DLD1 (cell line): ENCODE measurements around the gene FADD.
"Not testable (repeated sequence)": the region's sequence is repeated elsewhere in the genome, so short reads cannot be mapped to it uniquely, and the experiment has no call there.

Source experiments
- in situ Hi-C: cut with HindIII; loops from 2 replicates; pipeline ENCODE4 v1.10.0; 2017; ENCODE audit warnings: low sequenced_read_pairs

The FADD gene

DNA sequence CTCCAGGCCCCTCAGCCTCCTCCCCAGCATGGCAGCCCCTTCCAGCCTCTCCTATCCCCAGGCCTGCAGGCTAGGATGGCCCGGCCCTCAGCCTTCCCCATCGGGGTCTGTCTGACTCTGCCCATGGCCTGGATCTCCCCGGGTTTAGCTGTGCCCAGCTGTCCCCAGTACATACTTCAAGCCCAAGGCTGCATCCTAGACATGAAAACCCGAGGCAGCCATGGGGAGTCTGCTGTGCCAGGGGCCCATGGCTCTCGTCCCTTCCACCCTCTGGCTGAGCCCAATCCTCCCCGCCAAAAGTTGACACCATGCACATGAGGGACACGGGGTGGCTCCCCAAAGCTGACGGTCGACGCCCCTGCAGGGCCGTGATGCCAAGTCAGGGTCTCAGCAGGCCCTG is 22.2 kb upstream of the FADD start:
- in situ Hi-C loops = no loop called here

DNA sequence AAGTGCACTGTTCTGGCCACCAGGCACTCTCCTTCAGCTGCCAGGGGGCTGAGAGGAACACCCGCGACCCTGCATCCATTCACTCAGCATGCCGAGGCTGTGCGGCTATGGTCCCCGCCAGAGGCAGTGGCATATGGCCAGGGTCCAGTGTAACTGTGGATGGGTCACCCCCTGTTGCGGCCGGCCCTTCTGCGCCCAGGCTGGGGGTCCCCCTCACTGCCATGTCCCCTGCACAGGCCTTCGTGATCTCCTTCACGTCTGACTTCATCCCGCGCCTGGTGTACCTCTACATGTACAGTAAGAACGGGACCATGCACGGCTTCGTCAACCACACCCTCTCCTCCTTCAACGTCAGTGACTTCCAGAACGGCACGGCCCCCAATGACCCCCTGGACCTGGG is 20.8 kb upstream of the FADD start:
- in situ Hi-C loops = no loop called here

DNA sequence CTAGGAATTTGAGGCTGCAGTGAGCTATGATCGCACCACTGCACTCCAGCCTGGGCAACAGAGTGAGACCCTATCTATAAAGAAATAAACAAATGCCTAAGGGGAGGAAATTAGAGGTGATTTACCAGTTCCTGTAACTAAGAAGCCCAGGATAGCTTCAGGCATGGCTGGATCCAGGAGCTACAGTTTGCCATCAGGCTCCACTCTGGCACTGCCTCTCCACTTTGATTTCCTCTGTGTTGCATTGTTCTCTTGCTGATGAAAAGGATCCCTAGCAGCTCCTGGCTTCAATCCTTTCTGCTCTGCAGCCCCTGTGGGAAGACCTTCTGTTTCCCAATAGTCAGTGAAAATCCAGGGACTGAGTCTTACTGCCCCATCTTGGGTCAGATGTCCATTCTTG is 20.1 kb upstream of the FADD start:
- in situ Hi-C loops = no loop called here

DNA sequence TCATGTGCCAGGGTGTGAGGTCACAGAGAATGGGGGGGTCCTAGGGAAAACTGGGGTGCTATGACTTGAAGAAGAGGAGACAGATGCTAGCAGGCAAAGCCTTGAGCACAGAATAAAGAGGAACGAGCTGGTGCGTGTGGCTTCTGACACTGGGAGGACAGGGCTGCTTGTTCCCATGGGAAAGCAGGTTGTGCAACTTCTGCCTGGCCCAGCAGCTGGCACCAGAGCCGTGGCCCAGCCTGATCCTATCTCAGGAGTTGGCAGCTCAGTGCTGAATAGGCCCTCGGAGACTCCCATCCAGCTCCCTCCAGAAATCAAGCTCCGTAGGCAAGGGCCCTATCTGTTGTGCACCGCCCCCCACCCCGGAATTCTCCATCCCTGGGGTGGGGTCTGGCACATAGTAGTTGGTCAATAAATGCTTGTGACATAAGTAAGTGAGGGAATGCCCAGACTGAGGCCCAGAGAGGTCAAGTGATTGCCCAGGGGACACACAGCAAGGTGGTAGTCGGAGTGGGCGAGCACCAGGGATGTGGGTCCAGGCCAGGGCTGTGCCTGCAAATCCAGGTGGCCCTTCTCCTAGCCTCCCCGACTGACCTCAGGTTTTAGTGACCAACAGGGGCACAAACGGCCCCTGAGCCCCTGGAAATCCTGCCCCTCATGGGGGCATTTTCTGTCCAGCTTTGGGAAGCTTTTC is 19.5 kb upstream of the FADD start:
- in situ Hi-C loops = no loop called here

DNA sequence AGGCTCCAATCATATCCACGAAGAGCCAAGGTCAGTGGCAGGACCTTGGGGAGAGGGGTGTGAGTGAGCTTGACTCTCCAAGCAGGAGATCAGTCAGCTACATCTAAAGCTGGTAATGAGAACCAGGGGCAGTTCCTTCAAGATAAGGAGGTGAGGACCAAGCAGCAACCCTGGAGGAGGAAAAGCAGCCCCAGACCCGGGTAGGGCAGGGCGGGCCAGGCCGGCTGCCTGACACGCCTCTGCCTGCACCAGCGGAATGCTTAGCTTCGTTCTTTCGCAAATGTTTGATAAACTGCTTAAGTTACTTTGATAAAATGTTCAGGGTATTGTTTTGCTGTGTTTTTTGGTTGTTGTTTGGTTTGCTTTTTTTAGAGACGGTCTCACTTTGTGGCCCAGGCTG is 18.7 kb upstream of the FADD start:
- in situ Hi-C loops = no loop called here

DNA sequence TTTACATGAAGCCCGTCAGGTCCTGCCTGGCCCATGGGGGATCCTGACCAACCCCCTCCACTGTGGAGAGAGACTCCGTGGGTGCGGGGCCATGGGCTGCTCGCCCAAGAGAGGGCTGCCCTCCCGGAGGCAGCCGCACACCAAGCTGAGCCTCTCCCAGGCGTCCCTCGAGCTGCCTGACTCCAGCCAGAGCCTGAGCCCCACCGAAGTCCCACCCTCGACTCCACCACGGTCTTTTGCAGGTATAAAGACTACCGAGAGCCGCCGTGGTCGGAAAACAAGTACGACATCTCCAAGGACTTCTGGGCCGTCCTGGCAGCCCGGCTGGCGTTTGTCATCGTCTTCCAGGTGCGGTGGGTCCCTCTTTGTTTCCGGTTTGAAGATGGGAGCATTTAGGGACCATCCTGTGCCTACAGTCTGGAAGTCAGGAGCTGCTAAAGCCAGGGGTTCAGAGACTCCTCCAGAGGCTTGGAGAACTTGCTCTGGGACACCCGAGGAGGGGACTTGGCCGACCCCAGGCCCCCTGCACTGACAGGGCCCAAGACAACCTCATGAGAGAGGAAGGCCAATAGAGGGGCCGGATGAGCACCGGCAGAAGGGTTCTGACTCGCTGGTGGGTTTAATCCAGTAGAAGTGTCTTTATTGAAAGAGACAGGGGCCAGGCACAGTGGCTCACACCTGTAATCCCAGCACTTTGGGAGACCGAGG is 17.6 kb upstream of the FADD start:
- in situ Hi-C loops = loop anchor here (5.0 kb wide), 1 partner anchor 83 kb away; no protein-coding TSS in a partner anchor

DNA sequence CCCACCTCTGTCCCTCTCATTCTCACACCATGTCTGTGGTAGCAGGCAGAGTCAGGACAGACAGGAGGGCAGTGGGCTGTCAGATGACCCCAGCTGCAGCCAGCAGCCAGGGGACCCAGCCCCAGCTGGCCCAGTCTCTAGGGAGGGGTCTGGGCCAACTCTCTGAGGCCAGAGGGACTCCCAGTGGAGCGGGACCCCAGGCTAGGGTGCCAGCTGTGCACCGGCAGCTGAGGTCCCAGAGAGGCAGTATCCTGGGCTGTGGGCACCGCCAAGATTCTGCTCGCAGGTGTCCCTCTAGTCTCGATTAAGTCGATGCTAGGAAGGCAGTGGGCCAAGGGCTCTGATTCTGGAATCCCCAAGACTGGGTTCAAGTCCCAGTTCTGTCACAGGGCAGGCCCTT is 16.7 kb upstream of the FADD start:
- in situ Hi-C loops = loop anchor here (5.0 kb wide), 1 partner anchor 84 kb away; no protein-coding TSS in a partner anchor

DNA sequence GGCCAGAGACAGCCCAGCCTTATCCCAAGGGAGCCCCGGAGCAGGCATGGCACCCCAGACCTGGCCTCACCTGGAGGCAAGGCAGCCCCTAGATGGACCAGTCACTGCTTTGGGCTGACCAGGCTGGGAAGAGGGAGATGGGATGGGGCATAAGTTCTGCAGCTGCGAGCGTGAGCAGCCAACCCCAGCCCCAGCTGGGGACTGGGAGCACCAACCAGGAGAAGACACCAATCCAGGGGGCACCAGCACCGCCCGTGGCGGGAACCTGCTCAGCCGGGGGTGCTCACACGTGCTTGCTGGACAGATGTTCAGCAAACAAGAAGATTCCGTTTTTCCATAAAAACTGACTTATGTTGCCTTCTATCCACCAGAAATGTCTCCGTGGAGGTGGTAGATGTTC is 16.2 kb upstream of the FADD start:
- in situ Hi-C loops = loop anchor here (5.0 kb wide), 1 partner anchor 85 kb away; no protein-coding TSS in a partner anchor

DNA sequence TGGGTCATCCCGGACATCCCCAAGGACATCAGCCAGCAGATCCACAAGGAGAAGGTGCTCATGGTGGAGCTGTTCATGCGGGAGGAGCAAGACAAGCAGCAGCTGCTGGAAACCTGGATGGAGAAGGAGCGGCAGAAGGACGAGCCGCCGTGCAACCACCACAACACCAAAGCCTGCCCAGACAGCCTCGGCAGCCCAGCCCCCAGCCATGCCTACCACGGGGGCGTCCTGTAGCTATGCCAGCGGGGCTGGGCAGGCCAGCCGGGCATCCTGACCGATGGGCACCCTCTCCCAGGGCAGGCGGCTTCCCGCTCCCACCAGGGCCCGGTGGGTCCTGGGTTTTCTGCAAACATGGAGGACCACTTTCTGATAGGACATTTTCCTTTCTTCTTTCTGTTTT is 15.3 kb upstream of the FADD start:
- in situ Hi-C loops = loop anchor here (5.0 kb wide), 1 partner anchor 85 kb away; no protein-coding TSS in a partner anchor

DNA sequence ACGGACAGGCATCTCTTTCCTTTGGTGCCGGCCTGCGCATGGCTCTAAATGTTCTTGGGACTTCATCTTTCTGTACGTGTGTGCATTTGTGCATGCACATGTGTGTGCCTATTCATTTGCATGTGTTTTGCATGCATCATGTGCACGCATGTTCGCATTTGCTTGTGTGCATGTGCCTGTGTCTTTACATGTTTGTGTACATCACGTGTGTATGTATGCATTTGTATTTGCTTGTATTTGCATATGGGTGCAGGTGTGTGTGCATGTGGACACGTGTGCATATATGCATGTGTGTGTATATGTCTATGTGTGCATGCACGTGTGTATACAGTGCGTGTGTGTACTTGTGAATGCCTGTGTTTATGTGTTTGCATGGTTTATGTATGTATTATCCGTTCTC is 13.5 kb upstream of the FADD start:
- in situ Hi-C loops = loop anchor here (5.0 kb wide), 1 partner anchor 87 kb away; no protein-coding TSS in a partner anchor

DNA sequence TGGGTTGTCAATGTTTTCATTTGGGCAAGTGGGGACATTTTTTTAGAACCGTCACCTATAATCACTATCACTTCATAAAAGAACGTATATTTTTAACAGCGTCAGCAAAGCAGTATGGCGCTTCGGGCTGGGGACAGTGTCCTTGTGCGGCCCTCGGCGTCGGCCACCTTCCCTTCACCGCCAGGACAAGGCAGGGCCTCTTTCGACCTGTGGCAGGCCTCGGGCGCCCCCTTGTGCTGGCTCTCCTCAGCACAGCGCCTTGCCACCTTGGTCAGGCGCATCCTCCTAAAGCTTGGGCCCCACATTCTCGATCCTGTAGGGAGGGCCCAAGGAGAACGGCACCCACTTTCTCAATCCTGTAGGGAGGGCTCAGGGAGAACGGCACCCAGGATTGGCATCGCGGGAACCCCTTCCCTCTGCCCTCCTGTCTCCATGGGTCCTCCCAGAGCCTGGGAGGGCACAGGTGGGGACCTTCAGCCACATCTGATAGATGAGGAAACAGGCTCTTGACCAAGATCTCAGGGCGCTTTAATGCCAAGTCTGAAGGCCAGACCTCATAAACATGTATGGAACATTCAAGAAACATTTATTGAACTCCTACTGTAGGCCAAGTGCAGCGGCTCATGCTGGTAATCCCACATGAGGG is 11.5 kb upstream of the FADD start:
- in situ Hi-C loops = no loop called here

DNA sequence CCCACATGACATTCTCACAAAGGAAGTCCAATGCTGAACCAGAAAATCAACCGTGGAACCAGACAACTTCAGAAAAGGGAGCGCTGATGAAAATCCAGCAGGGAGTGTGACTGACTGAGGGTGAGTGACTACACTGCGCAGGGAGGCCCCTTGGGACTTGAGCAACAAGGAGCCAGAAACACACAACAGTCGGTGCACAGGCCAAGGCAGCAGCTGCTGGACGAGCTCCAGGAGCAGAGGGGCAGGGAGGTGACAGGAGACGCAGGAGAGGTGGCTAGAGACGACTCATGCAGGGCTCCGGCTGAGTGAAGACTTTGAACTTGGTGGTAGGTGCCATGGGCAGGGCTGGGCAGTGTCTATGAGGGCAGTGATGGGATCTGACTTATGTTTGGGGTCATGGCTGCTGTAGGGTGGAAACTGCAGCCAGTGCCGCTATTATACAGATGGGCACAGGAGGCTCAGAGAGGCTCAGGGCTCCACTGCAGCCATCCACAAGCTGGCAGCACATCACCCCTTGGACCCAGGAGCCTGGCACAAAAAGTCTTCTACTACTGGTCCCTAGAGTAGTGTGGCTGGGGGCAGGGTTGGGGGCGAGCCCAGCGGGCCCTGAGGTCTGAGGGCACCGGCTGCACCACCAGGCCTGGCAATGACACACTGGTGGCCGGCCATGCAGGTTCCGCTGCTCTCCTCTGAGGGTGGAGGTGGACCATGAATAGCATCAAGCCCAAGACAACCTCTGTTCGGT is 10.3 kb upstream of the FADD start:
- in situ Hi-C loops = no loop called here

DNA sequence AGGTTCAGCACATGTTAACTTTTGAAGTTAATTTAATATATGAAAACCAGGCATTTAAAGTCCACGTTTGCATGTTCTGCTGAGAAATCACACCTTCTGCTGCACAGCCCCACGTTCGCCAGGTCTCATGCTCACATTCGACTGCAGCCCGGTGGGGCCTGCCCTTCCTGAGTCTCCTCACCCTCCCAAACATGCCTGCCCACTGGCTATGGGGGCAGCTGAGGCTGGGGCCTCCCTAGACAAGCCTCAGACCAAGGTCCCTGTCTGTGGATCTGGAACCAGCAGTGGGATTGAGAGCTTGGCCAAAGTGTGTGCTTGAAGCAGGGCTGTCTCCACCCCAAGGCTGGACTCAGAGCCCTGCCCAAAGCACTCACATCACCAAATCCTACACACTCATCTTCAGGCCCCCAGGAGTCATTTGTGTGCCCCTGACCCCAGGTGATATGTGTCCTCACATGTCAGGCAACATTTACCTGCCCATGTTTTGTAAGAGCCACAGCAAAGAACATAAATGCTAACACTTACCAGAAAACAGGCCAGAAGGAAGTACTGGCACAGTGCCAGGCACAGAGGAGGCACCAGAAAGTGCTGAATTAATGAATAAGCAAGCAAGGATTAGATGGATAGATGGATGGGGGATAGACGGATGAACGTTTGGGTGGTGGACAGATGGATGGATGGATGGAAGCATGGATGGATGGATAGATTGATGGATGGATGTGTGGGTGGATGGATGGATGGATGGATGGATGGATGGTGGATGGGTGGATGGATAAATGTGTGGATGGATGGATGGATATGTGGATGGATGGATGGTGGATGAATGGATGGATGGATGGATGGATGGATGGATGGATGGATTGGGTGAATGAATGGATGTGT is 9.4 kb upstream of the FADD start:
- in situ Hi-C loops = no loop called here

DNA sequence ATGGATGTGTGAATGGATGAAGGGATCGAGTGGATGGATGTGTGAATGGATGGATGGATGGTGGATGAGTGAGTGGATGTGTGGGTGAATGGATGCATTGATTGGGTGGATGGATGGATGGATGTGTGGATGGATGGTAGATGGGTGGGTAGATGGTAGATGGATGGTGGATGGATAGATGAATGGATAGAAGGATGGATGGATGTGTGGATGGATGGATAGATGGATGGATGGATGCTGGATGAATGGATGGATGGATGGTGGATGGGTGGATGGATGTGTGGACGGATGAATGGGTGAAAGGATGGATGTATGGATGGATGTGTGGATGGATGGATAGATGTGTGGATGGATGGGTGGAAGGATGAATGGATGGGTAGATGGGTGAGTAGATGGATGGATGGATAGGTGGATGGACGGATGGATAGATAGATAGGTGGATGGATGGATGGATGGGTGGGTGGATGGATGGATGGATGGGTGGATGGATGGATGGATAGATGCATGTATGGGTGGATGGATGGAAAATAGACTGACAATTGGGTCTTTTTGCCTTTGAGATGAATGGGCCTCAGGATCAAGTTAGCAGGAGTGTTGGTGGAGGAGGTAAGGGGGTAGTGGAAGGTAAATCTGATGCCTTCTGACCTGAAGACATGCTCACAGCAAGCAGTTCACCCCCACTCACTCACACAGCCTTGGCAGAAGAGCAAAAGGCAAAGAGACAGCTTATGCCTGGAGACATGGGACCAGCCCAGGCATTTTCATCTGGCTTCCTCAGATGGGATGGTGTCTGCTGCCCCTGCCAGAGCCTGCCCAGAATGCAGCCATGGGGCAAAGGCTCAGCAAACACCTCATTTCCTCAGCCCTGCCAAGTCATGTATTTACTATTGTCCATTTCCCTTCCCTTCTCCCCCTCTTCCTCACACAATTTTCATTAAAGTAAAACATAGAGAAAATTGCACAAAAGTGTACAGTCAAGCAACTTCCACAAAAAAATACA is 8.0 kb upstream of the FADD start:
- in situ Hi-C loops = no loop called here

DNA sequence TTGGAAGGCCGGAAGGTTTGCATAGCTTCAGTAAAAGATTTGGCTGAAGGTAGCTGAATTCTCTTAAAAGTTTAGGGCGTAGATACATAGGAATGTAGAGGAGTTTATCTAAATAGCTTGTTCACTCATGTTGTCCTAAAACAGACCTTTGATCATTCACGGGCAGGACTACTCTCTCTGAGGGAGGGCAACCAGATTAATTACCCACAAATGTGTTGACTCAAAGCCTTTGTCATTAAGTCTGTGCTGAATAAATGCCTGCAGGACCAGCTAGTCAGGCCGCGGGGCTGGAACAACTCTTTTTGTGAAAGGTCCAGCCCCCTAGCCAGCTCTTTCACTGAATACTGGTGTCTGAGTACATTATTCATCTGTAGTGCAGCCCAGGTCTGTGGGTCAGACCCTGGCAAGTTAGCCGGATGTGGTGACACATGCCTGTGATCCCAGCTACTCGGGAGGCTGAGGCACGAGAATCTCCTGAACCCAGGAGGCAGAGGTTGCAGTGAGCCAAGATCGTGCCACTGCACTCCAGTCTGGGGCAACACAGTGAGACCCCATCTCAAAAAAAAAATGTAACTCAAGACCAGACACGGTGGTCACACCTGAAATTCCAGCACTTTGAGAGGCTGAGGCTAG is 2.8 kb upstream of the FADD start:
- in situ Hi-C loops = no loop called here

DNA sequence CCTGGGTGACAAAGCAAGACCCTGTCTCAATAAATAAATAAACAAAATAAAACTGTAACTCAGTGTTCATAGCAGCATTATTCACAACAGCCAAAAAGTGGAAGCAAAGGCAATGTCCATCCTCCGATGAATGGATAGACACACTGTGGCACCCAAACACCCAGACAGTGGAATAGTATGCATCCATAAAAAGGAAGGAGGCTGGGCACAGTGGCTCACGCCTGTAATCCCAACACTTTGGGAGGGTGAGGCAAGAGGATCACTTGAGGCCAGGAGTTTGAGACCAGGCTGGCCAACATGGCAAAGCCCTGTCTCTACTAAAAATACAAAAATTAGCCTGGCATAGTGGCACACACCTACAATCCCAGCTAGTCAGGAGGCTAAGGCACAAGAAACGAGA is 2.0 kb upstream of the FADD start:
- in situ Hi-C loops = not testable (repeated sequence)

DNA sequence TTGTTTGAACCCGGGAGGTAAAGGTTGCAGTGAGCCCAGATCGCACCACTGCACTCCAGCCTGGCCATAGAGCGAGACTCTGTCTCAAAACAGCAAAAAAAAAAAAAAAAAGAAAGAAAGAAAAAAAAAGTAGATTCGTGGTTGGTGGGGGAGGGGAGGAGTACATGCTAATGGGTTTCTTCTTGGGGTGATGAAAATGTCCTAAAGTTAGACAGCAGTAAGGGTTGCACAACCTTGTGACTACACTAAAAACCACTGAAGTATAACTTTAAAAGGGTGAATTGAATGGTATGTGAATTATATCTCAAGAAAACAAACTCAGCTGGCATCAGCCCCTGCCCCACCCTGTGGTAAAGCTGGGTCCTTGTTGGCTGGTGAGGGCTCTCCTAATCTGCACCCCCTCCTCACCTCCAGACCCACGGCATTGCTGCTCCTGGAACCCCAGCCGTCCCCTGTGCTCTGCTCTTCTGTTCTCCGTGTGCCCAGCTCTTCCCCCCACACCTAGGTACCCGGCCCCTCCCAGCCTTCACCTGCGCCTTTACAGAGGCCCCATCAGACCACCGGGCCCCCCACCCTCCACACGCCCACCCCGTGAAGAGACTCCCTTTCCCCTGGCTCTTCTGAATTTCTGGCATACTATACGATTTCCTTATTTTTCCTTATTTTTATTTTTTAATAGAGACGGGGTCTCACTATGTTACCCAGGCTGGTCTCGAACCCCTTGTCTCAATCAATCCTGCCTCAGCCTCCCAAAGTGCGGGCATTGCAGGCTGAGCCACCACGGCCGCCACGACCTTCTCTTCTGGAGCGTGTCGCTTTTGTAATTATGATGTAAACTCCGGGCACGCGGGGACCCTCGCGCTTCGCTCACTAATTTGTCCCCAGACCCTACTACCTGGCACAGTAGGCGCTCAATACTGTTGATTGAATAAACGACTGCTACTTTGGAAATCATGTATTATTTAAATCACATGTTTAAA is 924 bp upstream of the FADD start:
- in situ Hi-C loops = no loop called here
